K562 (cell line): ENCODE data around the gene TRABD. TPM values are rescaled to one million over a fixed set of nuclear protein-coding genes. Genes with fewer than 3 reads are reported as not detected.

Source experiments
- PPARD ChIP-seq: fragments of 250-450 bp; sonication (Bioruptor Pico); IDR thresholded peaks from 2 replicates; pipeline ENCODE4 v1.8.0; 2022; ENCODE audit warnings: inconsistent platforms, mild to moderate bottlenecking, moderate library complexity
- ZFPM2 ChIP-seq: fragments of 250-450 bp; sonication (Bioruptor Pico); IDR thresholded peaks from 2 replicates; pipeline ENCODE4 v1.5.1; 2022; ENCODE audit warnings: mild to moderate bottlenecking
- polyA plus RNA-seq, 8 experiments: library from polyadenylated mRNA; depleted of rRNA in 4 of 8; stranded (reverse) in 5 of 8; unstranded in 3 of 8; fragments of >200 nt; fragmentation: Nextera tagmentation in 2 of 8; fragmentation: Illumina TruSeq in 1 of 8; extraction: Ambion mirVana in 2 of 8; extraction: Trizol in 1 of 8; gene quantifications; 2 replicates each; pipeline versions ENCODE4 v1.2.1 to v1.2.3, GENCODE V29; 2011 to 2014; ENCODE audit warnings: inconsistent platforms in 1 of 8, missing spikeins in 1 of 8
- total RNA-seq, 7 experiments: library from RNA; depleted of rRNA in 6 of 7; stranded (reverse); fragments of >200 nt in 6 of 7; fragmentation: Illumina TruSeq in 2 of 7; extraction: Trizol in 2 of 7; gene quantifications; 2 replicates each; pipeline versions ENCODE4 v1.2.1 to v1.2.3, GENCODE V29; 2011 to 2021; ENCODE audit warnings: low replicate concordance in 1 of 7
- TF ChIP-seq, protein P1 (sequence below): sonication (generic); formaldehyde crosslinking; IDR thresholded peaks from 2 replicates; pipeline ENCODE4 v1.8.0; 2022; ENCODE audit warnings: mild to moderate bottlenecking, missing genetic modification reagents
- TF ChIP-seq, protein P2 (sequence below): sonication (generic); formaldehyde crosslinking; IDR thresholded peaks from 2 replicates; pipeline ENCODE4 v1.9.0; 2022; ENCODE audit warnings: mild to moderate bottlenecking, missing genetic modification reagents

TRABD gene
- total and polyA plus RNA-seq, 9 of the 15 experiments (the other 6 are each of a cell fraction or from before 2014, with no cell fraction given), result 0.08 to 62.9 (median 14.0) TPM

GRCh38 chr22:50218996-50219727 lies 33.4 kb downstream of the TRABD start (continued):
- TF ChIP-seq ZFPM2 (no peak), PPARD (CRISPR knock-in tag) (no peak)
- TF ChIP-seq, protein P1, sequence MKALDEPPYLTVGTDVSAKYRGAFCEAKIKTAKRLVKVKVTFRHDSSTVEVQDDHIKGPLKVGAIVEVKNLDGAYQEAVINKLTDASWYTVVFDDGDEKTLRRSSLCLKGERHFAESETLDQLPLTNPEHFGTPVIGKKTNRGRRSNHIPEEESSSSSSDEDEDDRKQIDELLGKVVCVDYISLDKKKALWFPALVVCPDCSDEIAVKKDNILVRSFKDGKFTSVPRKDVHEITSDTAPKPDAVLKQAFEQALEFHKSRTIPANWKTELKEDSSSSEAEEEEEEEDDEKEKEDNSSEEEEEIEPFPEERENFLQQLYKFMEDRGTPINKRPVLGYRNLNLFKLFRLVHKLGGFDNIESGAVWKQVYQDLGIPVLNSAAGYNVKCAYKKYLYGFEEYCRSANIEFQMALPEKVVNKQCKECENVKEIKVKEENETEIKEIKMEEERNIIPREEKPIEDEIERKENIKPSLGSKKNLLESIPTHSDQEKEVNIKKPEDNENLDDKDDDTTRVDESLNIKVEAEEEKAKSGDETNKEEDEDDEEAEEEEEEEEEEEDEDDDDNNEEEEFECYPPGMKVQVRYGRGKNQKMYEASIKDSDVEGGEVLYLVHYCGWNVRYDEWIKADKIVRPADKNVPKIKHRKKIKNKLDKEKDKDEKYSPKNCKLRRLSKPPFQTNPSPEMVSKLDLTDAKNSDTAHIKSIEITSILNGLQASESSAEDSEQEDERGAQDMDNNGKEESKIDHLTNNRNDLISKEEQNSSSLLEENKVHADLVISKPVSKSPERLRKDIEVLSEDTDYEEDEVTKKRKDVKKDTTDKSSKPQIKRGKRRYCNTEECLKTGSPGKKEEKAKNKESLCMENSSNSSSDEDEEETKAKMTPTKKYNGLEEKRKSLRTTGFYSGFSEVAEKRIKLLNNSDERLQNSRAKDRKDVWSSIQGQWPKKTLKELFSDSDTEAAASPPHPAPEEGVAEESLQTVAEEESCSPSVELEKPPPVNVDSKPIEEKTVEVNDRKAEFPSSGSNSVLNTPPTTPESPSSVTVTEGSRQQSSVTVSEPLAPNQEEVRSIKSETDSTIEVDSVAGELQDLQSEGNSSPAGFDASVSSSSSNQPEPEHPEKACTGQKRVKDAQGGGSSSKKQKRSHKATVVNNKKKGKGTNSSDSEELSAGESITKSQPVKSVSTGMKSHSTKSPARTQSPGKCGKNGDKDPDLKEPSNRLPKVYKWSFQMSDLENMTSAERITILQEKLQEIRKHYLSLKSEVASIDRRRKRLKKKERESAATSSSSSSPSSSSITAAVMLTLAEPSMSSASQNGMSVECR (CRISPR knock-in tag), result peak; percentile 62; the same call in 1 of the 2 replicates
- TF ChIP-seq, protein P2, sequence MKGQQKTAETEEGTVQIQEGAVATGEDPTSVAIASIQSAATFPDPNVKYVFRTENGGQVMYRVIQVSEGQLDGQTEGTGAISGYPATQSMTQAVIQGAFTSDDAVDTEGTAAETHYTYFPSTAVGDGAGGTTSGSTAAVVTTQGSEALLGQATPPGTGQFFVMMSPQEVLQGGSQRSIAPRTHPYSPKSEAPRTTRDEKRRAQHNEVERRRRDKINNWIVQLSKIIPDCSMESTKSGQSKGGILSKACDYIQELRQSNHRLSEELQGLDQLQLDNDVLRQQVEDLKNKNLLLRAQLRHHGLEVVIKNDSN, result peak; percentile 96
